ENCODE results near the gene APOOL. TPM values are rescaled to one million over a fixed set of nuclear protein-coding genes. Genes with fewer than 3 reads are reported as not detected.

APOOL gene
- total and polyA plus RNA-seq, 10 of the 15 experiments (the other 5 are each of a cell fraction or from before 2014, with no cell fraction given) = 4.4 to 14.7 (median 7.7) TPM

- no peak for TF ChIP-seq ASH2L (IDR thresholded peaks at IDR 0.05; ENCODE audit: borderline replicate concordance, low read depth)
Observed at GRCh38 chrX:85026170-85026569, 22.5 kb downstream of the APOOL start (continued).

DNA sequence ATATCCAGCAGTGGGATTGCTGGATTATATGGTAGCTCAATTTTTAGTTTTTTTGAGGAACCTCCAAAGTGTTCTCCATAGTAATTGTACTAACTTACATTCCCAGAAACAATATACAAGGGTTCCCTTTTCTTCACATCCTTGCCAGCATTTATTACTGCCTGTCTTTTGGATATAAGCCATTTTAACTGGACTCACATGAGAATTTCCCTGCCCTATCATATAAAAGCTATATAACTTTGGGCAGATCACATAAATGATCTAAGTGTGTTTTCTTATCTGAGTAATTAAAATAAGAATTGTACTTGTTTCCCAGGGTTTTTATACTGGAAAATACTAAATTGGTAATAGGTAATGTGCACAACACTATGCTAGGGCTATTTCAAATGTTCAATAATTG, 25.4 kb downstream of the APOOL start:
- ChIA-PET SMC1A (ENCODE audit: uncharacterized antibody, unreplicated experiment) (no interaction called here), POLR2A (no interaction called here), RAD21 (ENCODE audit: unreplicated experiment) (no interaction called here), CTCF (no interaction called here)
- H3K4me1 ChIP-seq (ENCODE audit: control insufficient read depth, insufficient read depth, low read length) = no peaks in the 10 kb centered on the region
- H3K9ac ChIP-seq (ENCODE audit: control insufficient read depth, insufficient read depth, low read length) = no peak overlapping the region
- no peak for FAIRE-seq
- no peak overlapping the region for H3K4me2 ChIP-seq (ENCODE audit: control insufficient read depth, insufficient read depth)
- no TSS peak for BruUV-seq (replicated peaks)
- no peaks in the 10 kb centered on the region for H3K27me3 ChIP-seq (replicated peaks in 1 of 2; ENCODE audit: control insufficient read depth in 2 of 2, insufficient read depth in 2 of 2, low read length in 1 of 2)
- intact Hi-C loops (cut with micrococcal nuclease; ENCODE audit: unreplicated experiment) (no loop called here), in situ Hi-C loops (cut with MboI) (no loop called here)
- no peaks in the 10 kb centered on the region for H3K79me2 ChIP-seq (ENCODE audit: control insufficient read depth, insufficient read depth, low read length)
- H4K20me1 ChIP-seq (ENCODE audit: control insufficient read depth, insufficient read depth) = no peaks in the 10 kb centered on the region
- ATAC-seq = no peak
- DNase-seq (ENCODE audit: low read depth, low spot score) = no peak
- no peak overlapping the region for H3K4me3 ChIP-seq
- H3K9me3 ChIP-seq (replicated peaks; ENCODE audit: control insufficient read depth, insufficient read depth, low read length) = no peaks in the 10 kb centered on the region; the same call in none of the 3 replicates
- TF ChIP-seq TCF3 (IDR thresholded peaks at IDR 0.05; ENCODE audit: borderline replicate concordance, insufficient read depth, low read depth, low read length) = no peak
- TF ChIP-seq RFX5 (IDR thresholded peaks at IDR 0.05; ENCODE audit: low read depth, low read length) = no peak
- no peak for TF ChIP-seq ZZZ3 (IDR thresholded peaks at IDR 0.05; ENCODE audit: control insufficient read depth, insufficient read length, low read depth)
- no peak for TF ChIP-seq TBL1XR1 (IDR thresholded peaks at IDR 0.05; ENCODE audit: low read depth, low read length)
- no peak for TF ChIP-seq MTA3 (IDR thresholded peaks at IDR 0.05; ENCODE audit: borderline replicate concordance, low read length)
- H2AFZ ChIP-seq (ENCODE audit: control insufficient read depth, low read depth, low read length) = no peak overlapping the region
- no peak overlapping the region for H3K27ac ChIP-seq (ENCODE audit: control insufficient read depth, insufficient read depth)
- H3K36me3 ChIP-seq (ENCODE audit: control insufficient read depth in 2 of 2, insufficient read depth in 2 of 2, low read length in 1 of 2) = no peaks in the 10 kb centered on the region

- FAIRE-seq (no peak), DNase-seq (ENCODE audit: low read depth, low spot score) (no peak), ATAC-seq (no peak)
- no peaks in the 10 kb centered on the region for H3K27me3 ChIP-seq (replicated peaks in 1 of 2; ENCODE audit: control insufficient read depth in 2 of 2, insufficient read depth in 2 of 2, low read length in 1 of 2)
- no peaks in the 10 kb centered on the region for H3K4me1 ChIP-seq (ENCODE audit: control insufficient read depth, insufficient read depth, low read length)
- no peak overlapping the region for H2AFZ ChIP-seq (ENCODE audit: control insufficient read depth, low read depth, low read length)
- no peaks in the 10 kb centered on the region for H3K79me2 ChIP-seq (ENCODE audit: control insufficient read depth, insufficient read depth, low read length)
- H4K20me1 ChIP-seq (ENCODE audit: control insufficient read depth, insufficient read depth) = no peaks in the 10 kb centered on the region
- ChIA-PET SMC1A (ENCODE audit: uncharacterized antibody, unreplicated experiment) (interaction anchor here (0.5 kb wide), 1 partner anchor 415 kb away, joined by 4 read pairs; no protein-coding TSS in a partner anchor), POLR2A (no interaction called here), RAD21 (ENCODE audit: unreplicated experiment) (no interaction called here), CTCF (no interaction called here)
- intact Hi-C loops (cut with micrococcal nuclease; ENCODE audit: unreplicated experiment) (no loop called here), in situ Hi-C loops (cut with MboI) (no loop called here)
- 82% methylated on average over 2 of the region's 2 CpGs for WGBS (ENCODE audit: insufficient coverage, insufficient replicate concordance, low lambda C conversion rate, missing lambda C conversion rate)
- no peak overlapping the region for H3K4me3 ChIP-seq
- H3K27ac ChIP-seq (ENCODE audit: control insufficient read depth, insufficient read depth) = no peak overlapping the region
- no peaks in the 10 kb centered on the region; the same call in 1 of the 3 replicates for H3K9me3 ChIP-seq (replicated peaks; ENCODE audit: control insufficient read depth, insufficient read depth, low read length)
- H3K4me2 ChIP-seq (ENCODE audit: control insufficient read depth, insufficient read depth) = no peak overlapping the region
- H3K36me3 ChIP-seq (ENCODE audit: control insufficient read depth in 2 of 2, insufficient read depth in 2 of 2, low read length in 1 of 2) = no peaks in the 10 kb centered on the region
- no TSS peak for BruUV-seq (replicated peaks)
- no peak overlapping the region for H3K9ac ChIP-seq (ENCODE audit: control insufficient read depth, insufficient read depth, low read length)
- TF ChIP-seq STAT1 (conservative IDR thresholded peaks at IDR 0.05) (no peak), GATAD2B (conservative IDR thresholded peaks at IDR 0.05; ENCODE audit: low read depth) (no peak), RUNX3 (IDR thresholded peaks at IDR 0.05; ENCODE audit: low read length) (no peak), ATF3 (IDR thresholded peaks at IDR 0.05; ENCODE audit: borderline replicate concordance, extremely low read depth, low read depth, low read length) (no peak), BCL3 (IDR thresholded peaks at IDR 0.05; ENCODE audit: borderline replicate concordance, insufficient read depth, low read depth, low read length, poor library complexity, severe bottlenecking) (no peak), HDGF (IDR thresholded peaks at IDR 0.05) (no peak), MEF2A (IDR thresholded peaks at IDR 0.05; ENCODE audit: insufficient read depth, low read depth, low read length) (no peak), STAT3 (IDR thresholded peaks at IDR 0.05; ENCODE audit: low read depth, low read length) (no peak), RBBP5 (conservative IDR thresholded peaks at IDR 0.05) (no peak)
Observed at GRCh38 chrX:85031505-85031904, 27.8 kb downstream of the APOOL start.
